K562 (cell line): ENCODE results near the gene MRFAP1. TPM values are rescaled to one million over a fixed set of nuclear protein-coding genes. Genes with fewer than 3 reads are reported as not detected.

Experiments
- DNMT1 ChIP-seq: fragments of 450-650 bp; IDR thresholded peaks from 2 replicates; pipeline ENCODE4 v1.6.1; 2016; ENCODE audit warnings: antibody characterized with exemption, mild to moderate bottlenecking
- FOXA3 ChIP-seq, 2 experiments: fragments of 450-650 bp in 1 of 2; sonication (generic) in 1 of 2; formaldehyde crosslinking; IDR thresholded peaks in 1 of 2; conservative IDR thresholded peaks in 1 of 2; 2 replicates each; pipeline versions ENCODE4 v1.4.0 to v1.8.0; 2020 to 2022; ENCODE audit warnings: mild to moderate bottlenecking in 2 of 2, missing genetic modification reagents in 1 of 2
- FOXM1 ChIP-seq, 2 experiments: fragments of 450-650 bp in 1 of 2; sonication (generic) in 1 of 2; formaldehyde crosslinking in 1 of 2; IDR thresholded peaks; 2 replicates each; pipeline versions ENCODE4 v1.6.1 to v1.9.0; 2017 to 2022; ENCODE audit warnings: low read depth in 2 of 2, mild to moderate bottlenecking in 2 of 2, missing genetic modification reagents in 1 of 2, moderate library complexity in 1 of 2
- FUS ChIP-seq: fragments of 200-400 bp; formaldehyde crosslinking; optimal IDR thresholded peaks from 2 replicates; pipeline ENCODE3; 2017; ENCODE audit warnings: low read depth, low read length
- GTF2F1 ChIP-seq: IDR thresholded peaks from 2 replicates; pipeline ENCODE4 v1.6.1; 2011; ENCODE audit warnings: low read depth, low read length, improper control_type of control experiment
- IRF2 ChIP-seq: sonication (generic); formaldehyde crosslinking; IDR thresholded peaks from 2 replicates; pipeline ENCODE4 v1.8.1; 2022; ENCODE audit warnings: mild to moderate bottlenecking, missing genetic modification reagents
- KAT7 ChIP-seq: sonication (generic); formaldehyde crosslinking; IDR thresholded peaks from 2 replicates; pipeline ENCODE4 v1.8.0; 2022; ENCODE audit warnings: missing genetic modification reagents, mild to moderate bottlenecking, borderline replicate concordance
- MBD2 ChIP-seq: sonication (generic); IDR thresholded peaks from 2 replicates; pipeline ENCODE4 v1.6.1; 2016; ENCODE audit warnings: low read depth, borderline replicate concordance
- PRPF4 ChIP-seq: fragments of 200-400 bp; formaldehyde crosslinking; IDR thresholded peaks from one replicate; pipeline ENCODE4 v1.6.1; 2017; ENCODE audit warnings: low read length, low read depth, mild to moderate bottlenecking; ENCODE audit not compliant: insufficient read depth, poor library complexity, severe bottlenecking
- RBM17 ChIP-seq: fragments of 200-400 bp; formaldehyde crosslinking; IDR thresholded peaks from 2 replicates; pipeline ENCODE4 v1.6.1; 2017; ENCODE audit warnings: low read depth, mild to moderate bottlenecking, low read length, borderline replicate concordance
- SETDB1 ChIP-seq: IDR thresholded peaks from one replicate; pipeline ENCODE4 v1.6.1; 2012; ENCODE audit warnings: low read length, control low read depth, inconsistent platforms
- SMARCA5 ChIP-seq: fragments of 450-650 bp; IDR thresholded peaks from 2 replicates; pipeline ENCODE4 v1.6.1; 2016
- ZFX ChIP-seq: sonication (generic); formaldehyde crosslinking; IDR thresholded peaks from 2 replicates; pipeline ENCODE4 v1.8.0; 2022; ENCODE audit warnings: mild to moderate bottlenecking, missing genetic modification reagents, moderate library complexity
- ZNF408 ChIP-seq: fragments of 250-450 bp; sonication (Bioruptor Pico); IDR thresholded peaks from 2 replicates; pipeline ENCODE4 v1.4.0; 2020; ENCODE audit warnings: low read depth, mild to moderate bottlenecking, moderate library complexity
- ZNF512 ChIP-seq: IDR thresholded peaks from 2 replicates; pipeline ENCODE4 v1.6.1; 2016; ENCODE audit warnings: missing genetic modification characterization, missing compliant biosample characterization
- ZNF586 ChIP-seq: fragments of 450-650 bp; formaldehyde crosslinking; conservative IDR thresholded peaks from 2 replicates; pipeline ENCODE4 v1.4.0; 2020; ENCODE audit warnings: mild to moderate bottlenecking, moderate library complexity
- ZNF592 ChIP-seq: fragments of 450-650 bp; IDR thresholded peaks from 2 replicates; pipeline ENCODE4 v1.6.1; 2017; ENCODE audit warnings: antibody characterized with exemption, mild to moderate bottlenecking
- ZNF639 ChIP-seq, 2 experiments: fragments of 200-800 bp in 1 of 2; sonication (Bioruptor generic) in 1 of 2; sonication (generic) in 1 of 2; formaldehyde crosslinking in 1 of 2; IDR thresholded peaks in 1 of 2; conservative IDR thresholded peaks in 1 of 2; 2 replicates each; pipeline versions ENCODE4 v1.5.0 to v1.6.1; 2016 to 2020; ENCODE audit warnings: missing compliant biosample characterization in 1 of 2, missing genetic modification characterization in 1 of 2, missing genetic modification reagents in 1 of 2
- polyA plus RNA-seq, 8 experiments: library from polyadenylated mRNA; depleted of rRNA in 4 of 8; stranded (reverse) in 5 of 8; unstranded in 3 of 8; fragments of >200 nt; fragmentation: Nextera tagmentation in 2 of 8; fragmentation: Illumina TruSeq in 1 of 8; extraction: Ambion mirVana in 2 of 8; extraction: Trizol in 1 of 8; gene quantifications; 2 replicates each; pipeline versions ENCODE4 v1.2.1 to v1.2.3, GENCODE V29; 2011 to 2014; ENCODE audit warnings: inconsistent platforms in 1 of 8, missing spikeins in 1 of 8
- total RNA-seq, 7 experiments: library from RNA; depleted of rRNA in 6 of 7; stranded (reverse); fragments of >200 nt in 6 of 7; fragmentation: Illumina TruSeq in 2 of 7; extraction: Trizol in 2 of 7; gene quantifications; 2 replicates each; pipeline versions ENCODE4 v1.2.1 to v1.2.3, GENCODE V29; 2011 to 2021; ENCODE audit warnings: low replicate concordance in 1 of 7
- TF ChIP-seq, protein P1 (sequence below): fragments of 250-450 bp; sonication (Bioruptor Pico); IDR thresholded peaks from 2 replicates; pipeline ENCODE4 v1.5.0; 2020; ENCODE audit warnings: mild to moderate bottlenecking

The MRFAP1 gene
- total and polyA plus RNA-seq, 9 of the 15 experiments (the other 6 are each of a cell fraction or from before 2014, with no cell fraction given), result 46.0 to 270 (median 151) TPM

- TF ChIP-seq IRF2 (no peak), ZNF592 (peak; percentile 94), ZNF408 (CRISPR knock-in tag) (no peak), PRPF4 (no peak), ZNF586 (CRISPR knock-in tag) (no peak), FOXA3 (CRISPR knock-in tag; conservative IDR thresholded peaks at IDR 0.05 in 1 of 2, IDR thresholded peaks at IDR 0.05 in 1 of 2) (peak in 1 of 2 experiments; percentile 68; a peak in 1 of 4 replicates), ZNF512 (tag) (no peak), GTF2F1 (no peak), ZFX (CRISPR knock-in tag) (peak; percentile 69; the same call in 1 of the 2 replicates), FUS (no peak), ZNF639 (CRISPR knock-in tag; conservative IDR thresholded peaks at IDR 0.05 in 1 of 2, IDR thresholded peaks at IDR 0.05 in 1 of 2) (peak in 1 of 2 experiments; percentile 52; a peak in 1 of 4 replicates), SETDB1 (no peak), FOXM1 (IDR thresholded peaks at IDR 0.05; ENCODE audit: low read depth) (no peak), FOXM1 (CRISPR knock-in tag; IDR thresholded peaks at IDR 0.05; ENCODE audit: low read depth) (no peak), MBD2 (no peak), SMARCA5 (no peak), RBM17 (no peak), KAT7 (CRISPR knock-in tag) (no peak), DNMT1 (no peak)
- TF ChIP-seq, protein P1, sequence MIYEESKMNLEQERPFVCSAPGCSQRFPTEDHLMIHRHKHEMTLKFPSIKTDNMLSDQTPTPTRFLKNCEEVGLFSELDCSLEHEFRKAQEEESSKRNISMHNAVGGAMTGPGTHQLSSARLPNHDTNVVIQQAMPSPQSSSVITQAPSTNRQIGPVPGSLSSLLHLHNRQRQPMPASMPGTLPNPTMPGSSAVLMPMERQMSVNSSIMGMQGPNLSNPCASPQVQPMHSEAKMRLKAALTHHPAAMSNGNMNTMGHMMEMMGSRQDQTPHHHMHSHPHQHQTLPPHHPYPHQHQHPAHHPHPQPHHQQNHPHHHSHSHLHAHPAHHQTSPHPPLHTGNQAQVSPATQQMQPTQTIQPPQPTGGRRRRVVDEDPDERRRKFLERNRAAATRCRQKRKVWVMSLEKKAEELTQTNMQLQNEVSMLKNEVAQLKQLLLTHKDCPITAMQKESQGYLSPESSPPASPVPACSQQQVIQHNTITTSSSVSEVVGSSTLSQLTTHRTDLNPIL (CRISPR knock-in tag), result no peak
Observed at GRCh38 chr4:6688879-6689505, 48.5 kb downstream of the MRFAP1 start (continued).
